ENCODE results near the gene CAMK2B.

CAMK2B gene

GRCh38 chr7:44257213-44257612 lies 68.2 kb downstream of the CAMK2B start:
- Histone ChIP-seq H3K27me3 (ENCODE audit: insufficient read depth, low read length) (peaks cover 8% of the 10 kb centered on the region; the same call in 1 of the 2 replicates), H2AFZ (ENCODE audit: low read length) (no peak overlapping the region), H3K4me1 (ENCODE audit: insufficient read depth, low read length, severe bottlenecking) (peaks cover 8% of the 10 kb centered on the region), H3K36me3 (ENCODE audit: insufficient read depth, low read length) (no peaks in the 10 kb centered on the region), H3F3A (ENCODE audit: insufficient read depth, low read length) (no peaks in the 10 kb centered on the region), H4K20me1 (ENCODE audit: insufficient read depth, low read length) (no peaks in the 10 kb centered on the region), H3K79me2 (ENCODE audit: insufficient read depth, low read length) (no peaks in the 10 kb centered on the region), H3K9ac (ENCODE audit: low read length) (no peak overlapping the region), H3K9me3 (ENCODE audit: low read length) (no peaks in the 10 kb centered on the region), H3K4me3 (ENCODE audit: low read depth, low read length, poor library complexity, severe bottlenecking) (no peak overlapping the region), H3K9me2 (ENCODE audit: low read depth, low read length) (no peaks in the 10 kb centered on the region), H3K27ac (ENCODE audit: low read depth, low read length, poor library complexity, severe bottlenecking) (no peak overlapping the region), H3K4me2 (ENCODE audit: low read length) (no peak overlapping the region)
- TF ChIP-seq EZH2 (IDR thresholded peaks at IDR 0.05; ENCODE audit: borderline replicate concordance, low read length) (no peak), CTCF (IDR thresholded peaks at IDR 0.05; ENCODE audit: low read length) (no peak)

- Histone ChIP-seq H2AFZ (ENCODE audit: low read length) (no peak overlapping the region), H3K4me2 (ENCODE audit: low read length) (no peak overlapping the region), H3K4me1 (ENCODE audit: insufficient read depth, low read length, severe bottlenecking) (peaks cover 8% of the 10 kb centered on the region), H3K79me2 (ENCODE audit: insufficient read depth, low read length) (no peaks in the 10 kb centered on the region), H3K9ac (ENCODE audit: low read length) (no peak overlapping the region), H3K4me3 (ENCODE audit: low read depth, low read length, poor library complexity, severe bottlenecking) (no peak overlapping the region), H3K27me3 (ENCODE audit: insufficient read depth, low read length) (peaks cover 8% of the 10 kb centered on the region; the same call in 1 of the 2 replicates), H3K9me3 (ENCODE audit: low read length) (no peaks in the 10 kb centered on the region), H4K20me1 (ENCODE audit: insufficient read depth, low read length) (no peaks in the 10 kb centered on the region), H3K27ac (ENCODE audit: low read depth, low read length, poor library complexity, severe bottlenecking) (no peak overlapping the region), H3F3A (ENCODE audit: insufficient read depth, low read length) (no peaks in the 10 kb centered on the region), H3K9me2 (ENCODE audit: low read depth, low read length) (no peaks in the 10 kb centered on the region), H3K36me3 (ENCODE audit: insufficient read depth, low read length) (no peaks in the 10 kb centered on the region)
- TF ChIP-seq EZH2 (IDR thresholded peaks at IDR 0.05; ENCODE audit: borderline replicate concordance, low read length): no peak
- TF ChIP-seq CTCF (IDR thresholded peaks at IDR 0.05; ENCODE audit: low read length): no peak
These were observed 68.9 kb downstream of the CAMK2B start for GRCh38 chr7:44256459-44256858.

GRCh38 chr7:44251881-44252280 lies 73.5 kb downstream of the CAMK2B start:
- Histone ChIP-seq H3K27me3 (ENCODE audit: insufficient read depth, low read length) (peaks cover under 1% of the 10 kb centered on the region; the same call in 1 of the 2 replicates), H3K27ac (ENCODE audit: low read depth, low read length, poor library complexity, severe bottlenecking) (no peak overlapping the region), H3K4me1 (ENCODE audit: insufficient read depth, low read length, severe bottlenecking) (no peaks in the 10 kb centered on the region), H3K79me2 (ENCODE audit: insufficient read depth, low read length) (no peaks in the 10 kb centered on the region), H3K4me3 (ENCODE audit: low read depth, low read length, poor library complexity, severe bottlenecking) (no peak overlapping the region), H2AFZ (ENCODE audit: low read length) (no peak overlapping the region), H3K36me3 (ENCODE audit: insufficient read depth, low read length) (no peaks in the 10 kb centered on the region), H3K9ac (ENCODE audit: low read length) (no peak overlapping the region), H4K20me1 (ENCODE audit: insufficient read depth, low read length) (no peaks in the 10 kb centered on the region), H3K4me2 (ENCODE audit: low read length) (no peak overlapping the region), H3F3A (ENCODE audit: insufficient read depth, low read length) (no peaks in the 10 kb centered on the region), H3K9me3 (ENCODE audit: low read length) (no peaks in the 10 kb centered on the region), H3K9me2 (ENCODE audit: low read depth, low read length) (no peaks in the 10 kb centered on the region)
- TF ChIP-seq EZH2 (IDR thresholded peaks at IDR 0.05; ENCODE audit: borderline replicate concordance, low read length) (no peak), CTCF (IDR thresholded peaks at IDR 0.05; ENCODE audit: low read length) (no peak)
